GM12874 (cell line): Measurements from ENCODE around the gene CEP164.

ENCODE experiments used
- TF ChIP-seq, protein P1 (sequence below): IDR thresholded peaks from 2 replicates; pipeline ENCODE4 v1.5.1; 2011; ENCODE audit warnings: low read depth, mild to moderate bottlenecking, control low read depth, low read length, moderate library complexity; ENCODE audit not compliant: insufficient read depth

Gene CEP164

DNA sequence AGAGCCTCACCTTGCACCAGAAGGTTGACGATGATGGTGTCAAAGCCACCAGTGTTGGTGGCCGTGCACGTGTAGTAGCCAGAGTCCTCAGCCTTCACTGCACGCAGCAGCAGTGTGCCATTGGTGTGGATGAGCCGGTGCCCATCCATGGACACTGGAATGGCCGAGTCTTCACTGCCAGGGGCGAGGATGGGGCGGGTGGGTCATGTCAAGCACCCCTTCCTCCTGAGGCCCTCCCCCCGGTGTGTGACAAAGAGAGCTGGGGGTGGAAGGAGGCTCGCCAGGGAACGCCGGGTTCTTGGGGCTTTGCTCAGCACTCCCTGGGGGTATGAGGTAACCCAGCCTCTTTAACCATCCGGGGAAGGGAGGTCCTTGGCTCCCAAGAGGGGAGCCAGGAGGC is 111.6 kb downstream of the CEP164 start:
- TF ChIP-seq, protein P1, sequence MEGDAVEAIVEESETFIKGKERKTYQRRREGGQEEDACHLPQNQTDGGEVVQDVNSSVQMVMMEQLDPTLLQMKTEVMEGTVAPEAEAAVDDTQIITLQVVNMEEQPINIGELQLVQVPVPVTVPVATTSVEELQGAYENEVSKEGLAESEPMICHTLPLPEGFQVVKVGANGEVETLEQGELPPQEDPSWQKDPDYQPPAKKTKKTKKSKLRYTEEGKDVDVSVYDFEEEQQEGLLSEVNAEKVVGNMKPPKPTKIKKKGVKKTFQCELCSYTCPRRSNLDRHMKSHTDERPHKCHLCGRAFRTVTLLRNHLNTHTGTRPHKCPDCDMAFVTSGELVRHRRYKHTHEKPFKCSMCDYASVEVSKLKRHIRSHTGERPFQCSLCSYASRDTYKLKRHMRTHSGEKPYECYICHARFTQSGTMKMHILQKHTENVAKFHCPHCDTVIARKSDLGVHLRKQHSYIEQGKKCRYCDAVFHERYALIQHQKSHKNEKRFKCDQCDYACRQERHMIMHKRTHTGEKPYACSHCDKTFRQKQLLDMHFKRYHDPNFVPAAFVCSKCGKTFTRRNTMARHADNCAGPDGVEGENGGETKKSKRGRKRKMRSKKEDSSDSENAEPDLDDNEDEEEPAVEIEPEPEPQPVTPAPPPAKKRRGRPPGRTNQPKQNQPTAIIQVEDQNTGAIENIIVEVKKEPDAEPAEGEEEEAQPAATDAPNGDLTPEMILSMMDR: no peak

DNA sequence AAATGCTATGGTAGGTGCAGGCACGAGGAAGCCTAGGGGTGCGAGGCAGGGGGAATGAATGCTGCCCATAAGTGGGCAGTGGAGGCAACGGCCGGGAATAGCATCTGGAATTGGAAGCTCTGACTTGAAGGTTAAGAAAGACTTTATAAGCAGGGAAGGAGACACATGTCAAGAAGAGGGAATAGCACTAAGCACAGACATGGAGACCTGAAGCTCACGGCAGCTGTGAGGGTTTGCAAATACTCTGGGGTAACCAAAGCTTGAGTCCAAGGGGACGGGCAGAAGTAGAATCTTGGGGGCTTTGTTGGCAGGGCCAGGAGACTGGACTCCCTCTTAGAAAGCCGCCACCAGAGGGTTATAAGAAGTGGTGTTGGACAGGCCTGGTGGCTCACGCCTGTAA is 112.6 kb downstream of the CEP164 start:
- TF ChIP-seq, protein P1: no peak

DNA sequence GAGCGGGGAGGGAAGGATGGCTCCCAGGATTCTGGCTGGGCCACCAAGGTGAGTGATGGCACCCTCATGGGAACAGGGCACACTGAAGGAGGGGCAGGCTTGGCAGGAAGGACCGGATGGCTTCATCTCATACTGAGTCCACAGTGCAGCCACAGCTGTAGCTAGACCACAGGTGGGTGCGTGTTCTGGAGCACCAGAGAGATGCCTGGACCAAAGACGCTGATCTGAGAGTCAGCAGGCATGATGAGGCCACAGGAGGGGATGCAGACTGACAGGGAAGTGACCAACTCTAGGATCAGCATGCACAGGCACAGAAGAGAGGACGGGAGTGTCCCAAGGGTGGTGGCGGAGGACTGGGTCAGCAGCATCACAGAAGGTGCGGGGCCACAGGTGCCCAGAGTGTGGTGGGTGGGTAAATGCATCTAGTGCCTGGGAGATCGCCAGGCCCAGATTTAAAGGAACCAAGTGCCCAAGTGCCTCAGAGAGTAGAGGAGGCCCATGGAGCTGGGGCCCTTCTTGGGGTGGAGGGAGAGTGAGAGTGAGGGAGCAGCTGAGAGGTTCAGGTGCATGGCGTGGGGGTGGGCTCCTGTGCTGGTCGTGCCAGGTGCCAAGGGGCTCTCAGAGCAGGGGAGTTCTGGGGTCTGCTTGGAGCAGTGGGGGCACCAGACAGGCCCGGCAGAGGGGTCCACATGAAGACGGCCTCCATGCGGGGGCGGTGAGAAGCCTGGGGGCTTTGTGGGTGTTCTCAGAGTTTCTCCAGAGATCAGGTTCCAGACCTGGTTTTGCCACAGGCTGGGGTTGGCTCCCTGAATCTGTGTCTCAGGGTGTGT is 113.7 kb downstream of the CEP164 start:
- TF ChIP-seq, protein P1: no peak

DNA sequence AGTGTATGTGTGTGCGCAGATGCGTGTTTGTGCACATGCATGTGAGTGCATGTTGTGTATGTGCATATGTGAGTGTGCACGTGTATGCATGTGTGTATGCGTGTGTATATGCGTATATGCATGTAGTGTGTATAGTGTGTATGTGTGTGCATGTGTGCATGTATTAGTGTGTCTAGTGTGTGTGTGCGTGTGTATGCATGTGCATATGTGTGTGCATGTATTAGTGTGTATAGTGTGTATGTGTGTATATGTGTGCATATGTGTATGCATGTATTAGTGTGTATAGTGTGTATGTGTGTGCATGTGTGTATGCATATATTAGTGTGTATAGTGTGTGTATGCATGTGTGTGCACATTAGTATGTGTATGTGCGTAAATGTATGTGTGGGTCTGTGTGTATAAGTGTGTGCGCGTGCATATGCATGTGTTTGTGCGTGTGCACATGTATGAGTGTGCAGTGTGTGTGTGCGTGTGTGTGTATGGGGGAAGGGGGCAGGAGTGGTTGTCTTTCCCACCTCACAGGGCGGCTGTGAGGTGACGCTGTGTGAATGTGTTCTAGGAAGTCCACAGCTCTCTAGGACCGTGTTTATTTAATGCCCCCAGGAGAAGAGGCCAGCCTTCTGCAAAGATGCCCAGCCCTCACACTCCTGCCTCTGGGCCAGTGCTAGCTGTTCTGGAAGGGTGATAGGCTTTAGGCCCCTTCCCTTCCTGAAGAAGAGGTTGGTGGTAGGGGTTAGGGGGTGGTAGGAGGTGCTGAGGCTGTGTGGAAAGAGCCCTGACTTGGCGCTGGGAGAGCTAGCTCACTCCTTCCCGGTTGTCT is 114.6 kb downstream of the CEP164 start:
- TF ChIP-seq, protein P1: no peak

DNA sequence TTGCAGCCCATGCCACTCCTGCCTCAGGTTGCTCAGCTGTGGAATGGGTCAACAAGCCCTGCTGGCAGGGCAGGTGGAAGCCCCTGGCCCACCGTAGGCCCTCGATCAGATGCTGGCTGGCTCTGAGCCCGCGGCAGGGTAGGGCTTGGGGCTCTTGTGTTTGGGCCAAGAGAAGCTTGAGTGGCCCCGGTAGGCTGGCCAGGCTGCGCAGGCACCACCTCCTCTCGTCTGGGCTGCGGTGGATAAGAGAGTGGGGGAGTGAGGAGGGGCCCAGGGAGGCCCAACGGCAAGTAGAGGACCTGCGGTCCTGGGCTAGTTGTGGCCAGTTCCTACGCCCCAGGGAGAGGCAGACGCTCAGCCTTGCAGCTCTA is 115.2 kb downstream of the CEP164 start:
- TF ChIP-seq, protein P1: no peak

DNA sequence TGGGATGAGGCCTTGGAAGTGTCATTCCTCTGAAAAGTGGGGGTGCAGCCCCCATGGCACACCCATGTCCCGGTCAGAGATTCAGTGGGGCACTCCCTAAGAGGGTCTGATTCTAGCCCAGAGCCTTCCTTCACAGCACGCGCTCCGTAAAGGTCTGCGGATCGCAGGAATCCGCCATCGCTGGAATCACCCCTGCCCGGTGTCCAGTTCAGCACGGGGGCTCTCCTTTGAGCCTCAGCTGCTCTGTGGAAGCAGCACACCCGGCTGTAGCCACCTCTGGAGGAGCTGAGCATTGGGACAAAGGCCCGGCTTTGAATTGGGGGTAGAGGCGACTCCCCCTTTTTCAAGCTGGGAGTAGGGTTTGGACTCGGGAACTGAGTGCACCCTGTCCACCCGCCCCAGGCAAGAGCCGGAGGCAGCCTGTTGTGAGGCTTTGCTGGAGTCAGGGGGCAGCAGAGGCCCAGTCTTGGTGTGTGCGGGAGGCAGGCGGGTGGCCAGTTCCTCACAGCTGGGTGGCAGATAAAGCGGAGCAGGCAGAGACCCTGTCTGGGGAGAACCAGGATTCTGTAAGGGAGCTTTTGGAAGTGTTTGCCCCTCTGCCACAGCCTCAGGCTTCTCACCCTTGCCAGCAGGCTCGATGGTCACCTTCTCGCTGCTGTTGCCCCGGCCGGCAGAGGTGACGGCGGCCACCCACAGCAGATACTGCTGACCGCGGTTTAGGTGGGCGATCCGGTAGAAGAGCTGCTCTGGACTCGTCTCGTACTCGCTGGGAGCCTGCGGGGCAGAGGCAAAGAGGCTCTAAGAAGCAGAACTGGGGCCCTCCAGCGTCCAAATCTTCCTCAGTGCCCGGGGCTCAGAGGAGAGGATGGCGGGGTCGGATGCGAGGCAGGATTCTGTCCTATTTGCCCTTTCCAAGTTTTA is 115.9 kb downstream of the CEP164 start:
- TF ChIP-seq, protein P1: peak; percentile 34
